B cell (primary cell): ENCODE measurements around the gene SFR1. TPM values are rescaled to one million over a fixed set of nuclear protein-coding genes. Genes with fewer than 3 reads are reported as not detected.

Source experiments
- ATAC-seq: fragments of 200-7000 bp; cut with Tn5 transposase; one replicate; pipeline ENCODE4 v1.10.0; 2021; ENCODE audit warnings: low read depth, mild to moderate bottlenecking, moderate number of reproducible peaks, moderate library complexity
- CTCF ChIA-PET: fragments of 350-600 bp; sonication (Branson Sonifier 250); formaldehyde crosslinking; loops from one replicate; lab custom pipeline; 2021; ENCODE audit warnings: antibody characterized with exemption, inconsistent platforms; lab: Charles Lee
- POLR2A ChIA-PET: fragments of 350-600 bp; sonication (Branson Sonifier 250); formaldehyde crosslinking; loops from one replicate; lab custom pipeline; 2021; ENCODE audit warnings: antibody characterized with exemption; lab: Charles Lee
- DNase-seq: peaks from one replicate; pipeline ENCODE4 v3.0.0; 2013
- H2AFZ ChIP-seq: 2 replicates; pipeline ENCODE4 v1.6.1; 2012; ENCODE audit warnings: mild to moderate bottlenecking, low read depth, low read length; ENCODE audit not compliant: insufficient read depth, poor library complexity, severe bottlenecking
- H3K27ac ChIP-seq, 2 donors: 1 replicate in 1 of 2; 2 replicates in 1 of 2; pipeline ENCODE4 v1.5.1; 2012 to 2013; ENCODE audit warnings: low read length in 2 of 2, mild to moderate bottlenecking in 2 of 2, moderate library complexity in 1 of 2
- H3K27me3 ChIP-seq, 4 experiments: fragments of 200-600 bp in 1 of 4; sonication (generic) in 1 of 4; replicated peaks in 1 of 4; 1 replicate in 2 of 4; 2 replicates in 2 of 4; pipeline versions ENCODE4 v1.6.1 to v1.7.0; 2013 to 2016; ENCODE audit warnings: low read length in 3 of 4, mild to moderate bottlenecking in 2 of 4, mixed read lengths in 1 of 4, moderate library complexity in 1 of 4; ENCODE audit not compliant: insufficient read depth in 4 of 4, control insufficient read depth in 3 of 4; ENCODE audit errors: control extremely low read depth in 1 of 4
- H3K36me3 ChIP-seq, 2 experiments: replicated peaks in 1 of 2; 1 replicate in 1 of 2; 2 replicates in 1 of 2; pipeline versions ENCODE4 v1.6.1 to v1.7.1; 2013; ENCODE audit warnings: low read length in 1 of 2; ENCODE audit not compliant: insufficient read depth in 2 of 2, control insufficient read depth in 1 of 2; ENCODE audit errors: control extremely low read depth in 1 of 2, extremely low read depth in 1 of 2
- H3K4me1 ChIP-seq, 2 donors: fragments of 200-600 bp in 1 of 2; sonication (generic) in 1 of 2; 1 replicate in 1 of 2; 2 replicates in 1 of 2; pipeline versions ENCODE4 v1.5.1 to v1.6.1; 2013 to 2017; ENCODE audit warnings: low read length in 2 of 2; ENCODE audit not compliant: control insufficient read depth in 2 of 2, insufficient read depth in 2 of 2
- H3K4me2 ChIP-seq: replicated peaks from 2 replicates; pipeline ENCODE3; 2012; ENCODE audit warnings: mild to moderate bottlenecking, low read depth, low read length; ENCODE audit not compliant: poor library complexity, severe bottlenecking
- H3K4me3 ChIP-seq, 5 experiments: fragments of 200-600 bp in 1 of 5; sonication (generic) in 1 of 5; 1 replicate in 3 of 5; 2 replicates in 2 of 5; pipeline versions ENCODE4 v1.5.1 to v1.7.0; 2011 to 2016; ENCODE audit warnings: low read length in 4 of 5, mild to moderate bottlenecking in 4 of 5, low read depth in 2 of 5, control low read depth in 1 of 5, moderate library complexity in 1 of 5; ENCODE audit not compliant: insufficient read depth in 1 of 5; ENCODE audit errors: control extremely low read depth in 1 of 5, extremely low read depth in 1 of 5
- H3K79me2 ChIP-seq: fragments of 200-600 bp; sonication (generic); one replicate; pipeline ENCODE4 v1.6.0; 2016; ENCODE audit warnings: low read length; ENCODE audit not compliant: control insufficient read depth, insufficient read depth
- H3K9ac ChIP-seq: fragments of 200-600 bp; sonication (generic); 2 replicates; pipeline ENCODE4 v1.6.1; 2017; ENCODE audit warnings: mild to moderate bottlenecking, low read length, moderate library complexity
- H3K9me3 ChIP-seq, 3 donors: one replicate each; pipeline versions ENCODE4 v1.6.1 to v1.7.1; 2013; ENCODE audit warnings: low read length in 2 of 3; ENCODE audit not compliant: control insufficient read depth in 2 of 3, insufficient read depth in 1 of 3; ENCODE audit errors: control extremely low read depth in 1 of 3
- H4K20me1 ChIP-seq: 2 replicates; pipeline ENCODE4 v1.6.0; 2012; ENCODE audit warnings: mild to moderate bottlenecking, low read length; ENCODE audit not compliant: insufficient read depth, control insufficient read depth, poor library complexity, severe bottlenecking
- H3K27ac Mint-ChIP-seq: one replicate; pipeline ENCODE4 v1.8.0; 2021; ENCODE audit warnings: mixed read lengths
- H3K27me3 Mint-ChIP-seq: one replicate; pipeline ENCODE4 v1.8.0; 2021; ENCODE audit warnings: mixed read lengths
- H3K4me1 Mint-ChIP-seq: one replicate; pipeline ENCODE4 v1.8.0; 2021; ENCODE audit warnings: mixed read lengths
- H3K4me3 Mint-ChIP-seq: one replicate; pipeline ENCODE4 v1.8.0; 2021; ENCODE audit warnings: mixed read lengths
- H3K9me3 Mint-ChIP-seq: one replicate; pipeline ENCODE4 v1.8.0; 2022; ENCODE audit warnings: mixed read lengths; ENCODE audit not compliant: insufficient read depth
- EZH2 ChIP-seq: IDR thresholded peaks from 2 replicates; pipeline ENCODE4 v1.6.1; 2012; ENCODE audit warnings: borderline replicate concordance, low read depth, mild to moderate bottlenecking, moderate library complexity, low read length; ENCODE audit not compliant: insufficient read depth, poor library complexity, severe bottlenecking
- WGBS: methylation state at CpG from one replicate; pipeline ENCODE4 v1.1.5; 2013; ENCODE audit warnings: missing lambda C conversion rate; ENCODE audit not compliant: insufficient coverage; 5-methylcytosine and 5-hydroxymethylcytosine counted together
- intact Hi-C: fragments of 100-400 bp; cut with micrococcal nuclease; formaldehyde crosslinking; loops from one replicate; pipeline ENCODE4 v1.10.0; 2022
- polyA plus RNA-seq: library from polyadenylated mRNA; depleted of rRNA; stranded (reverse); fragments of >200 nt; gene quantifications from 2 replicates; pipeline ENCODE4 v1.2.3, GENCODE V29; 2012
- total RNA-seq, 2 donors: library from RNA; stranded (reverse); fragments of 120-200 nt in 1 of 2; gene quantifications; 1 replicate in 1 of 2; 2 replicates in 1 of 2; pipeline versions ENCODE4 v1.2.3 to v1.2.4, GENCODE V29; 2013 to 2022
- TF ChIP-seq, protein P1 (sequence below): fragments of 200-600 bp; IDR thresholded peaks from one replicate; pipeline ENCODE4 v1.8.0; 2022; ENCODE audit warnings: antibody characterized with exemption, mild to moderate bottlenecking

The SFR1 gene
- total and polyA plus RNA-seq, 2 donors (not counting 1 experiment from before 2014, with no cell fraction given) = 6.2 to 15.3 TPM

DNA sequence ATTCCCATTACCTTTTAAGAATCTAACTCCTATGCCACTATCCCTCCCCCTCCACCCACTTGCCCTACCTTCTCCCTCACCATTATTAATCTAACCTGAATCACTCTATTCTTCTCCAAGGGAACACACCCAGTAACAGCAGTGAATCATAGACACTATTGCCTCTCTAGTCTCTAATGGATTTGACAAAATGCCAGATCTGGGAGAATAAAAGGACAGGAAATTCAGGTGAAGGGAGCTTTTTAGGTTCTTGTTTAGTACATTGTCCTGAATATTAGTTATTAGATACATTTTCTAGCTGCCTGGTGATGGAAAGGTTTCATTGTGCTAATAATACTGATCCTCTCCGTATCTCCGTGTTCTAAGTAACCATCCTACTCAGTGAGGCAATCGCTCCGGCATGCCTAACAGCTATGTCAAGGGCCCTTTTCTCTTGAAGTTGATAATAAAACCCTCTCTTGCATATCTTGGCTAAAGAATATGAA lies 4.1 kb upstream of the SFR1 start:
- ATAC-seq = no peak
- no peak for TF ChIP-seq EZH2
- TF ChIP-seq, protein P1, sequence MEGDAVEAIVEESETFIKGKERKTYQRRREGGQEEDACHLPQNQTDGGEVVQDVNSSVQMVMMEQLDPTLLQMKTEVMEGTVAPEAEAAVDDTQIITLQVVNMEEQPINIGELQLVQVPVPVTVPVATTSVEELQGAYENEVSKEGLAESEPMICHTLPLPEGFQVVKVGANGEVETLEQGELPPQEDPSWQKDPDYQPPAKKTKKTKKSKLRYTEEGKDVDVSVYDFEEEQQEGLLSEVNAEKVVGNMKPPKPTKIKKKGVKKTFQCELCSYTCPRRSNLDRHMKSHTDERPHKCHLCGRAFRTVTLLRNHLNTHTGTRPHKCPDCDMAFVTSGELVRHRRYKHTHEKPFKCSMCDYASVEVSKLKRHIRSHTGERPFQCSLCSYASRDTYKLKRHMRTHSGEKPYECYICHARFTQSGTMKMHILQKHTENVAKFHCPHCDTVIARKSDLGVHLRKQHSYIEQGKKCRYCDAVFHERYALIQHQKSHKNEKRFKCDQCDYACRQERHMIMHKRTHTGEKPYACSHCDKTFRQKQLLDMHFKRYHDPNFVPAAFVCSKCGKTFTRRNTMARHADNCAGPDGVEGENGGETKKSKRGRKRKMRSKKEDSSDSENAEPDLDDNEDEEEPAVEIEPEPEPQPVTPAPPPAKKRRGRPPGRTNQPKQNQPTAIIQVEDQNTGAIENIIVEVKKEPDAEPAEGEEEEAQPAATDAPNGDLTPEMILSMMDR = no peak
- peaks cover 10 to 13% of the 10 kb centered on the region in 2 donors for H3K4me1 ChIP-seq
- Mint-ChIP-seq H3K27me3 (no peaks in the 10 kb centered on the region), H3K4me1 (peaks cover 16% of the 10 kb centered on the region), H3K4me3 (no peak overlapping the region), H3K27ac (no peak overlapping the region), H3K9me3 (no peaks in the 10 kb centered on the region)
- CTCF ChIA-PET = no interaction called here
- no peaks in the 10 kb centered on the region for H3K27me3 ChIP-seq
- no peaks in the 10 kb centered on the region for H3K36me3 ChIP-seq
- no peaks in the 10 kb centered on the region for H3K9me3 ChIP-seq
- peaks cover 3% of the 10 kb centered on the region for H3K79me2 ChIP-seq
- no peak for DNase-seq
- H3K9ac ChIP-seq = no peak overlapping the region
- H4K20me1 ChIP-seq = no peaks in the 10 kb centered on the region
- POLR2A ChIA-PET = no interaction called here
- intact Hi-C loops = no loop called here
- H2AFZ ChIP-seq = peak overlapping the region; percentile 3
- WGBS = no CpG with 5 or more reads among the region's 4 CpGs
- H3K4me2 ChIP-seq = no peak overlapping the region
- no peak overlapping the region for H3K4me3 ChIP-seq
- no peak overlapping the region for H3K27ac ChIP-seq

DNA sequence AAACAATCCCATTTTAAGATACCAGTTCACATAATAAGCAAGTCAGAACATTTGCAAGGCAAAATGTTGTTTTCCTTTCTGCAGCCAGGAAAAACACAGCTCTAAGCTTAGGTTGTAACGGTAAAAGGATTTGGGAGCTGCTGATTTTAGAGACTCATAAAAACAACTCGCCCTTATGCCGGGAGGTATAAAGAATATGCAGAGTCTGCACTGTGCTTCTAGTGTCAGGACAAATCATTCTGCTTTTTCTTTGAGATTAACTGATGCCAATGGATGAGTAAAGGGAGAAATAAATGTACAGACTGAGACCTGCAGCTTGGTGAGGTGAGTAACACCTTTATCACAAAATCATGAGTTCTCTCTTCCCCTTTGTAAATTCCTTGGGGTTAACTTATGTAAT lies 2.0 kb upstream of the SFR1 start:
- no peak for TF ChIP-seq EZH2
- TF ChIP-seq, protein P1 = no peak
- Histone ChIP-seq H3K4me3 (no peak overlapping the region), H3K9me3 (no peaks in the 10 kb centered on the region), H3K4me2 (no peak overlapping the region), H3K79me2 (peaks cover 3% of the 10 kb centered on the region), H2AFZ (no peak overlapping the region), H3K9ac (no peak overlapping the region), H3K27ac (peak overlapping the region in 1 of 2 donors; percentile 99), H3K4me1 (peaks cover 10 to 13% of the 10 kb centered on the region in 2 donors), H3K27me3 (no peaks in the 10 kb centered on the region), H4K20me1 (no peaks in the 10 kb centered on the region), H3K36me3 (no peaks in the 10 kb centered on the region)
- Mint-ChIP-seq H3K9me3 (no peaks in the 10 kb centered on the region), H3K4me3 (peak overlapping the region; percentile 14), H3K27me3 (no peaks in the 10 kb centered on the region), H3K4me1 (peaks cover 19% of the 10 kb centered on the region), H3K27ac (peak overlapping the region; percentile 13)
- intact Hi-C loops = loop anchor here (5.0 kb wide), 4 partner anchors 217 to 1203 kb away; partner anchors contain the start of genes ATP5MK, CNNM2, ITPRIP and PDCD11
- ATAC-seq = no peak
- CTCF ChIA-PET = interaction anchor here (3.4 kb wide), 1 partner anchor 152 kb away, joined by 14 read pairs; no protein-coding TSS in a partner anchor
- DNase-seq = peak; percentile 20
- POLR2A ChIA-PET = no interaction called here
- 100% methylated on average over 3 of the region's 3 CpGs for WGBS
